B cell (primary cell): Measurements from ENCODE around the gene DPH6. TPM values are rescaled to one million over a fixed set of nuclear protein-coding genes. Genes with fewer than 3 reads are reported as not detected.

ENCODE experiments used
- ATAC-seq: fragments of 200-7000 bp; cut with Tn5 transposase; one replicate; pipeline ENCODE4 v1.10.0; 2021; ENCODE audit warnings: low read depth, mild to moderate bottlenecking, moderate number of reproducible peaks, moderate library complexity
- CTCF ChIA-PET: fragments of 350-600 bp; sonication (Branson Sonifier 250); formaldehyde crosslinking; loops from one replicate; lab custom pipeline; 2021; ENCODE audit warnings: antibody characterized with exemption, inconsistent platforms; lab: Charles Lee
- POLR2A ChIA-PET: fragments of 350-600 bp; sonication (Branson Sonifier 250); formaldehyde crosslinking; loops from one replicate; lab custom pipeline; 2021; ENCODE audit warnings: antibody characterized with exemption; lab: Charles Lee
- DNase-seq: peaks from one replicate; pipeline ENCODE4 v3.0.0; 2013
- H2AFZ ChIP-seq: 2 replicates; pipeline ENCODE4 v1.6.1; 2012; ENCODE audit warnings: mild to moderate bottlenecking, low read depth, low read length; ENCODE audit not compliant: insufficient read depth, poor library complexity, severe bottlenecking
- H3K27ac ChIP-seq, 2 donors: 1 replicate in 1 of 2; 2 replicates in 1 of 2; pipeline ENCODE4 v1.5.1; 2012 to 2013; ENCODE audit warnings: low read length in 2 of 2, mild to moderate bottlenecking in 2 of 2, moderate library complexity in 1 of 2
- H3K27me3 ChIP-seq, 4 experiments: fragments of 200-600 bp in 1 of 4; sonication (generic) in 1 of 4; replicated peaks in 1 of 4; 1 replicate in 2 of 4; 2 replicates in 2 of 4; pipeline versions ENCODE4 v1.6.1 to v1.7.0; 2013 to 2016; ENCODE audit warnings: low read length in 3 of 4, mild to moderate bottlenecking in 2 of 4, mixed read lengths in 1 of 4, moderate library complexity in 1 of 4; ENCODE audit not compliant: insufficient read depth in 4 of 4, control insufficient read depth in 3 of 4; ENCODE audit errors: control extremely low read depth in 1 of 4
- H3K36me3 ChIP-seq, 2 experiments: replicated peaks in 1 of 2; 1 replicate in 1 of 2; 2 replicates in 1 of 2; pipeline versions ENCODE4 v1.6.1 to v1.7.1; 2013; ENCODE audit warnings: low read length in 1 of 2; ENCODE audit not compliant: insufficient read depth in 2 of 2, control insufficient read depth in 1 of 2; ENCODE audit errors: control extremely low read depth in 1 of 2, extremely low read depth in 1 of 2
- H3K4me1 ChIP-seq, 2 donors: fragments of 200-600 bp in 1 of 2; sonication (generic) in 1 of 2; 1 replicate in 1 of 2; 2 replicates in 1 of 2; pipeline versions ENCODE4 v1.5.1 to v1.6.1; 2013 to 2017; ENCODE audit warnings: low read length in 2 of 2; ENCODE audit not compliant: control insufficient read depth in 2 of 2, insufficient read depth in 2 of 2
- H3K4me2 ChIP-seq: replicated peaks from 2 replicates; pipeline ENCODE3; 2012; ENCODE audit warnings: mild to moderate bottlenecking, low read depth, low read length; ENCODE audit not compliant: poor library complexity, severe bottlenecking
- H3K4me3 ChIP-seq, 5 experiments: fragments of 200-600 bp in 1 of 5; sonication (generic) in 1 of 5; 1 replicate in 3 of 5; 2 replicates in 2 of 5; pipeline versions ENCODE4 v1.5.1 to v1.7.0; 2011 to 2016; ENCODE audit warnings: low read length in 4 of 5, mild to moderate bottlenecking in 4 of 5, low read depth in 2 of 5, control low read depth in 1 of 5, moderate library complexity in 1 of 5; ENCODE audit not compliant: insufficient read depth in 1 of 5; ENCODE audit errors: control extremely low read depth in 1 of 5, extremely low read depth in 1 of 5
- H3K79me2 ChIP-seq: fragments of 200-600 bp; sonication (generic); one replicate; pipeline ENCODE4 v1.6.0; 2016; ENCODE audit warnings: low read length; ENCODE audit not compliant: control insufficient read depth, insufficient read depth
- H3K9ac ChIP-seq: fragments of 200-600 bp; sonication (generic); 2 replicates; pipeline ENCODE4 v1.6.1; 2017; ENCODE audit warnings: mild to moderate bottlenecking, low read length, moderate library complexity
- H3K9me3 ChIP-seq, 3 donors: one replicate each; pipeline versions ENCODE4 v1.6.1 to v1.7.1; 2013; ENCODE audit warnings: low read length in 2 of 3; ENCODE audit not compliant: control insufficient read depth in 2 of 3, insufficient read depth in 1 of 3; ENCODE audit errors: control extremely low read depth in 1 of 3
- H4K20me1 ChIP-seq: 2 replicates; pipeline ENCODE4 v1.6.0; 2012; ENCODE audit warnings: mild to moderate bottlenecking, low read length; ENCODE audit not compliant: insufficient read depth, control insufficient read depth, poor library complexity, severe bottlenecking
- H3K27ac Mint-ChIP-seq: one replicate; pipeline ENCODE4 v1.8.0; 2021; ENCODE audit warnings: mixed read lengths
- H3K27me3 Mint-ChIP-seq: one replicate; pipeline ENCODE4 v1.8.0; 2021; ENCODE audit warnings: mixed read lengths
- H3K4me1 Mint-ChIP-seq: one replicate; pipeline ENCODE4 v1.8.0; 2021; ENCODE audit warnings: mixed read lengths
- H3K4me3 Mint-ChIP-seq: one replicate; pipeline ENCODE4 v1.8.0; 2021; ENCODE audit warnings: mixed read lengths
- H3K9me3 Mint-ChIP-seq: one replicate; pipeline ENCODE4 v1.8.0; 2022; ENCODE audit warnings: mixed read lengths; ENCODE audit not compliant: insufficient read depth
- CTCF ChIP-seq: fragments of 200-600 bp; IDR thresholded peaks from one replicate; pipeline ENCODE4 v1.8.0; 2022; ENCODE audit warnings: antibody characterized with exemption, mild to moderate bottlenecking
- EZH2 ChIP-seq: IDR thresholded peaks from 2 replicates; pipeline ENCODE4 v1.6.1; 2012; ENCODE audit warnings: borderline replicate concordance, low read depth, mild to moderate bottlenecking, moderate library complexity, low read length; ENCODE audit not compliant: insufficient read depth, poor library complexity, severe bottlenecking
- WGBS: methylation state at CpG from one replicate; pipeline ENCODE4 v1.1.5; 2013; ENCODE audit warnings: missing lambda C conversion rate; ENCODE audit not compliant: insufficient coverage; 5-methylcytosine and 5-hydroxymethylcytosine counted together
- intact Hi-C: fragments of 100-400 bp; cut with micrococcal nuclease; formaldehyde crosslinking; loops from one replicate; pipeline ENCODE4 v1.10.0; 2022
- polyA plus RNA-seq: library from polyadenylated mRNA; depleted of rRNA; stranded (reverse); fragments of >200 nt; gene quantifications from 2 replicates; pipeline ENCODE4 v1.2.3, GENCODE V29; 2012
- total RNA-seq, 2 donors: library from RNA; stranded (reverse); fragments of 120-200 nt in 1 of 2; gene quantifications; 1 replicate in 1 of 2; 2 replicates in 1 of 2; pipeline versions ENCODE4 v1.2.3 to v1.2.4, GENCODE V29; 2013 to 2022

The DPH6 gene
- total and polyA plus RNA-seq, 2 donors (not counting 1 experiment from before 2014, with no cell fraction given), result 5.4 to 13.3 TPM

- Histone ChIP-seq H3K79me2 (no peaks in the 10 kb centered on the region), H3K27me3 (no peaks in the 10 kb centered on the region), H4K20me1 (no peaks in the 10 kb centered on the region), H3K4me1 (no peaks in the 10 kb centered on the region), H3K9me3 (peaks cover 0 to 3% (median 0%) of the 10 kb centered on the region in 3 donors), H3K9ac (no peak overlapping the region), H3K36me3 (no peaks in the 10 kb centered on the region), H2AFZ (no peak overlapping the region), H3K27ac (no peak overlapping the region), H3K4me3 (no peak overlapping the region), H3K4me2 (no peak overlapping the region)
- Mint-ChIP-seq H3K4me3 (no peak overlapping the region), H3K27ac (no peak overlapping the region), H3K27me3 (no peaks in the 10 kb centered on the region), H3K9me3 (peaks cover 2% of the 10 kb centered on the region), H3K4me1 (no peaks in the 10 kb centered on the region)
- DNase-seq (no peak), ATAC-seq (no peak)
- intact Hi-C loops, result no loop called here
- TF ChIP-seq EZH2 (no peak), CTCF (no peak)
- ChIA-PET CTCF (no interaction called here), POLR2A (no interaction called here)
- 100% methylated on average over 2 of the region's 2 CpGs for WGBS
Observed at GRCh38 chr15:35383506-35383905, 162.5 kb downstream of the DPH6 start.

- Histone ChIP-seq H3K4me3 (no peak overlapping the region), H3K9ac (no peak overlapping the region), H3K4me1 (no peaks in the 10 kb centered on the region), H3K27me3 (no peaks in the 10 kb centered on the region), H3K79me2 (no peaks in the 10 kb centered on the region), H4K20me1 (no peaks in the 10 kb centered on the region), H3K4me2 (no peak overlapping the region), H3K27ac (no peak overlapping the region), H2AFZ (no peak overlapping the region), H3K9me3 (peaks cover 0 to 3% (median 1%) of the 10 kb centered on the region in 3 donors), H3K36me3 (no peaks in the 10 kb centered on the region)
- no peak for DNase-seq
- TF ChIP-seq EZH2, result no peak
- no peak for TF ChIP-seq CTCF
- H3K4me3 Mint-ChIP-seq, result no peak overlapping the region
- CTCF ChIA-PET, result no interaction called here
- POLR2A ChIA-PET, result no interaction called here
- ATAC-seq, result no peak
- H3K27ac Mint-ChIP-seq, result no peak overlapping the region
- no peaks in the 10 kb centered on the region for H3K4me1 Mint-ChIP-seq
- H3K27me3 Mint-ChIP-seq, result no peaks in the 10 kb centered on the region
- no CpG with 5 or more reads among the region's 3 CpGs for WGBS
- H3K9me3 Mint-ChIP-seq, result peaks cover 2% of the 10 kb centered on the region
- intact Hi-C loops, result no loop called here
Observed at GRCh38 chr15:35381328-35381727, 164.6 kb downstream of the DPH6 start.
